GM21737 (cell line): ENCODE results near the gene KIF6.
"Not testable (repeated sequence)": the region's sequence is repeated elsewhere in the genome, so short reads cannot be mapped to it uniquely, and the experiment has no call there.

Experiments
- ATAC-seq: cut with Tn5 transposase; IDR thresholded peaks from one replicate; pipeline ENCODE4 v1.9.1; 2021; ENCODE audit warnings: mild to moderate bottlenecking, moderate library complexity; ENCODE audit not compliant: unreplicated experiment

Gene KIF6

DNA sequence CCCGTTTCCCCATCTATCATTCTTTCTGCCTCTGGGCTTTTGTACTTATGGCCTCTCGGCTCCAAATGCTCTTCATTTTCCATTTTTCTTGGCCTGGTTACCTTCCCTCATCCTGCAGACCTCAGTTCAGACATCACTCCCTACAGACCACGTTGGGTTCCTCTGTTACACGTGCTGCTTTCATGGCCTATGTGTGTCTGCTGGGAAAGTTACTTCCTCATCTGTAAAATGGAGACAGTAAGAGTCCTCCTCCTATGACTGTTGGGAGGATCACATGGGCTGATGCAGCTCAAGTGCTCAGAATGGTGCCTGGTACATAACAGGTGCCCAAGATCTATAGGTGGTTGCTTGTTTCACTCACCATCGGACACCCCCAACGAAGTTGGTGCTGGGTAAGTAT lies 424.5 kb downstream of the KIF6 start:
- ATAC-seq, result no peak

DNA sequence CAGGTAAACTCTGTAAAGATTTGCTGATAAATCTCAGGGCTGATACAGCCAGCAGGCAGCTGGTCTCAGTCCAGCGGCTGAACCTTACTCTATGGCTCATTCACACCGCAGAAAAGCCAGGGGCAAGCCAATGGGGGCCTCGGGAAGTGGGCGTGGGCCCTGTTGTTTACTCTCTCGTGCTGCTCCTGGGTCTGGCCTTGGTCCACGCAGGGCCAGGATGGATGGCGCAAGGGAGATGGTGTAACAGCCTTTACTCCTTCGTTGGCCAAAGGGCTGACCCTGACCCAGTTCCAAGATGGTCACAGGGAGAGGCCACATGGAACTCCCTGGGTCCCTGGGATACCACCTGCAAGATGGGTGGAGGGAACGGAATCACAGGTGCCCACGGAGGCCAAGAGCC lies 427.1 kb downstream of the KIF6 start:
- no peak for ATAC-seq

DNA sequence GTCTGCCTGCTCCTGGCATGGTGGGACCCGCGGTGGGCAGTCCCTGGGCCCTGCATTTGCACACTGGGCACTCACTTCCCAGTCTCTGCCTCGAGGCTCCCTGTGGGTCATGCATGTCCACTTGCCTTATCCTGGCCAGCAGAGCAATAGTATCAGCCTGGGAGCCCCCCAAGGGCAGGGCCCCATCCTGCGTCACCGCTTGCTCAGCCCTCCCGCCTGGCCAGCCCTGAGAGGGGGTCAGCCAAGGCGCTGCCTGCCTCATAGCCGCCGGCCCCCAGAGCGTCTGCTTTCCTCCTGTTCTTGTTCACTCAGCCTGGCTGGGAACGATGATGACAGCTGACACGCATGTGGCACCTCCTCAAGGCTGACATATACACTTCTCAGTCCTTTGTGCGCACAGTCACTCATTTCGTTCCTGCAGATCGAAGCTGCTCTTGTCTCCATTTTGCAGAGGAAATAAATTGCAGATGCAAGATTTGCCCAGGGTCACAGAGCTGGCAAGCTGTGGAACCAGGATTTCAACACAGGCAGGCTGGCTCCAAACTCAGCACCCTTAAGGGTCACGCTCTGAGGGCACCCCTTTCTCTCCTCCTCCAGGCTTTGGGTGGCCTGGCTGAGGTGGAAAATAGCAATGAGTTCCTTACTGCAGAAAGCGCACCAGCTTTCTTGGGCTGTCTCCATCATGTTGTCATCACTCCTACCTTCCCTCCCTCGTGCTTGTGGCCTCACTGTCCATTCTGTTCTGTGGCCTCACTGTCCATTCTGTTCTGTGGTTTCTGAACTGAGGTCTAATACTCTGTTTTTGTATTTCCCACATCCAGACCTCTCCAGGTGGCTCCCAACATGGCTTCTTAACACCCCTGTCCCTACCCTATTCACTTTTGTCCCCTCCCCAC lies 428.2 kb downstream of the KIF6 start:
- ATAC-seq, result no peak

DNA sequence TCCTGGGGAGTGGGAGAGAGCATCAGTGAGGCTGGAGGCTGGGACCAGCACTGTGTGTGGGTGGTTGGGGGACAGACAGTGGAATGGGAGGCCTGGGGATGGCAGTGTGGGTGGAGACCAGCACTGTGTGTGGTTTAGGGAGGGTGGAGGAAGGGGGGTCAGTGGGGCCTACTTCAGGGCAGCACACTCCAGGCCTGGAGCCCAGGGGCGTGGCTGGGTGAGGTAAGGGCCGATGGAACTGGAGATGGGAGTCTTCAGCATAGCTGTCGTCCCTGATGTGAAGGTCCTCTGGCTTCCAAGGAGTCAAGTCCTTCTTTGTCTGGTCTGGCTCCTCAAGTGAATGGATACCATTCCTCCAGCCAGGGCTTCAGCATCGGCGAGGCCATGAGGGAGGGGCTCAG lies 429.6 kb downstream of the KIF6 start:
- ATAC-seq, result no peak

DNA sequence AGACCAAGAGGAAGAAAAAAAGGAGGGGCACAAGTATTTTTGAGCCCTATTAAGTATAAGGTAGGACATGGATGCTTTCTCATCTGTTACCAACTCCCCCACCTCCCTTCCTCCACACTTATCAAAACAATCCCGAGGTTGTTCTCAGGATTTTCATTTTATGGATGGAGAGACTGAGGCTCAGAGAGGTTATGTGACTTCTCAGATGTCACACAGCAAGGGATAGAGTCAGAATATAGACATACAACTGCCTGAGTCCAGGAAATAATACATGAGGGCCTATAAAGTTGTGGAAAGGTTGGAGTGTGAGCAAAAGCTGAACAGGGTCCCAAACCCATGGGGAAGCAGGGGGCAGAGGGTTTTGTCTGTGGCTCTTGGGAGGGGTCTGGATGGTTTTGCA lies 430.3 kb downstream of the KIF6 start:
- ATAC-seq, result no peak

DNA sequence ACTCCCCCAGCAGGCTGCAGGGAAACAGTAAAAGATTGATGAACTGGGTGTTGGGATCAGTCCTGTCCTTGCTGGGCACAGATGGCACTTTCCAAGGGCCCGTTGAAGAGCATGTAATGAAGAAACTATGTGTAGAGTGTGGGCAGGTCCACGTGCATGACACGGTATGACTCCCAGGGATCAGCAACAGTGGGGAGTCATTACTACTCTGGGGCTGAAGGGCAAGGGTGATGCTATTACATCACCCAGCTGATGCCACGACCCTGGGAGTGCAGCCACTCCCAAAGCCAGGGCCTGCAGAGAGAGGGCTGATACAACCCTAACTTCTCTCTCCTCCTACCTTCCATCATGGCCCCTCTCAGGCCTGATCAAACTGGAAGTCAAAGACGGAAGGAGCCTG lies 431.1 kb downstream of the KIF6 start:
- no peak for ATAC-seq

DNA sequence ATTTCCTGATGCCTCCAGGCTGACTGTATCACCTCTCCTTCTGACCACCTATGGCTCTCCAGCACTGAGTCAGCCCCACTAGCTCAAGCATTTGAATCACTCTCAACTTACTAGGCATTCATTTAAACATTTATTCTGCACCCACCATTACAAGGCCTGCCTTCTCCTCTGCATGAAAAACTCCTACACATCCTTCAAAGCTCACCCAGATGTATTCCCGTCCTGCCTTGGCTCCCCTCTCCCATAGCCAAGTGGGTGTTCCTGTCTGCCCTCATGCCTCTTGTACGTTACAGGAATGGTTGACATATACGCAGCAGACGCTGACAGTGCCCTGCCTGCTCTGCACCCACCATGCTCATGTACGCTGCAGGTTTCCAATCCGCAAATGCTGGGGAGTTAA lies 432.6 kb downstream of the KIF6 start:
- no peak for ATAC-seq

DNA sequence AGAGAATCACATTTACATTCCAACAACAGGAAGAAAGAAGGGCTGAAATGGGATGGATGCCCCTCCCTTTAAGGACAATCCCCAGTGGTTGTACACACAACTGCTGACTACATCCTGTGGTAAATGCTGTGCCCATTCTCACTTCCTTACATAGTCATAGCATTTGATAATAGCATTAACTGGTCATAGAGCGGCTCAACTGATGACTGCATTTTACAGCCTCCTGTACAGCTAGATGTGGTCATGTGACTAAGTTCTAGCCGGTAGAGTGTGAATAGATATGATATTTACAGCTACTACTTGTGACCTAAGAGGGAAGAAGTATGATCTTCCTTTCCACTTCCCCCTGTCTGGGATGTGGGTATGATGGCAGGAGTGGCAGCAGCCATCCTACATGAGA lies 435.7 kb downstream of the KIF6 start:
- no peak for ATAC-seq

DNA sequence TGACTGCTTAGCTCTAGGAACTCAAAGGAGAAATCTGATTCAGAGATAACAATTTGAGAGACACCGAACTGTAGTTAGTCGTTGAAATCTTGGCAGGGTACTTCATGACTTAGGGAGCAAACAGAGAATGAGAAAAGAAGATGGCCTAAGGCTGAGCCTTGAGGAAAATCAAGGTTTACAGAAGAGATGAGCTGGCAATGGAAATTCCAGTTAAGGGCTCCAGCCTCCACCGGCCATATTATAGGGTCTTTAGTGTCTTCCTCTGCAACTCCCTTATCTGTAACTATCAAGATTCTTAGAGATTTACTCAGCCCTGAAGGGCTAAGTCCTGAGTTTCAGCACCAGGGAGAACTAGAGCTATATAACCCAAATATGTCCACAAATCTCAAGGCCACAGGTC lies 437.6 kb downstream of the KIF6 start:
- no peak for ATAC-seq

DNA sequence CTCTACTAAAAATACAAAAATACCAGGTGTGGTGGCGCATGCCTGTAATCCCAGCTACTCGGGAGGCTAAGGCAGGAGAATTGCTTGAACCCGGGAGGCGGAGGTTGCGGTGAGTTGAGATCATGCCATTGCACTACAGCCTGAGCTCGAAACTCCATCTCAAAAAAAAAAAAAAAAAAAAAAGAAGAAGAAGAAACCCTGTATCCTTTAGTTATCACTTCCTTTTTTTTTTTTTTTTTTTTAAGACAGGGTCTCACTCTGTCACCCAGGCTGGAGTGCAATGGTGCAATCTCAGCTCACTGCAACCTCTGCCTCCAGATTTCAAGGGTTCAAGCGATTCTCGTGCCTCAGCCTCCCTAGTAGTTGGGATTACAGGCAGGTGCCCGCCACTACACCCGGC lies 438.6 kb downstream of the KIF6 start:
- not testable (repeated sequence) for ATAC-seq

DNA sequence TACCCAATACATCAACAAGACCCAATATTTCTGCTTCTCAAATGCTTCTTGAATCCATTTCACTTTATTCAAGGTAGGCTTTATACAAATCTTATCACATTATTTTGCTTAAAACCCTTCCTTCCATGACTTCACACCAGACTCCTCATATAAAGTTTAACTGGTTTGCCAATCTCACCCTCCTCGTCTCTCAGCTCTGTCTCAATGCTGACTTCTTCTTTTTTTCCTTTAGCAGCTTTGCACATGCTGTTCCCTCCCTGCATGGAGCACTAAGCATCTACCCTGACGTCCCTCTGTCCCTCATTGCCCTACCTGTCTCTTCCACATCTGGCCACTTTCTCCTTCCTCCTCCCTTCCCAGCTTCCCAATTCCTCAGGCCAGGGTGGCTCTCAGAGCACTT lies 442.4 kb downstream of the KIF6 start:
- ATAC-seq, result no peak

DNA sequence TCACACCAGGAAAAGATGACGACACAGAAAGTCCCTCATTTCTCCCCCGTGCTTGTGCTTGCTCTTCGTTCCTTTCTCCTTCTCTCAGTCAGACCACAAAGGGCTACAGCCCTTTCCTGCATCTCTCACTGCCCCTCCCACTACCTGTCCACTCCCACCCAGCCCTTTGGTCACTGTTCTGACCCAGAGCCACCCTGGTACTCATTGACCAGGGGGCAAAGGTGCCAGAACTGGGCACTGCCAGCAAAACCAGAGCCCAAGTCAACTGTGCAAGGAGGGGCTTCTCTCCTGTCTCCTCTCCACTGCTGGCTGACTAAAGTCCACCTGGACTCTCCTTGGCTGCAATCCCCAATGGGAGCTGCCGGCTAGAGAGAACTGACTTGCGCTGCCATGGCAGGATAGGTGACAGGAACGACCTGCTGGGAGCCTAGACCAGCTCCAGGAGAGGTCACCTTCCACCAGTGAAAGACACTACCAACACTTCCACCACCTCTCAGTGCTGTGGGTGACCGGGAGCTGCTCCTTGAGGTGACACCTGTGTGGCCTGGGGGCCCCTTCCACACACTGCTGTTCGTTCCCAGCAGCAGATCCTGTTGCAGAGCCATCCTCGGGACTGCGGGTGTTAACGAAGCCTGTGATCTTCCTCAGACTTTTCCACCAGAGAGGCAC lies 443.8 kb downstream of the KIF6 start:
- no peak for ATAC-seq

DNA sequence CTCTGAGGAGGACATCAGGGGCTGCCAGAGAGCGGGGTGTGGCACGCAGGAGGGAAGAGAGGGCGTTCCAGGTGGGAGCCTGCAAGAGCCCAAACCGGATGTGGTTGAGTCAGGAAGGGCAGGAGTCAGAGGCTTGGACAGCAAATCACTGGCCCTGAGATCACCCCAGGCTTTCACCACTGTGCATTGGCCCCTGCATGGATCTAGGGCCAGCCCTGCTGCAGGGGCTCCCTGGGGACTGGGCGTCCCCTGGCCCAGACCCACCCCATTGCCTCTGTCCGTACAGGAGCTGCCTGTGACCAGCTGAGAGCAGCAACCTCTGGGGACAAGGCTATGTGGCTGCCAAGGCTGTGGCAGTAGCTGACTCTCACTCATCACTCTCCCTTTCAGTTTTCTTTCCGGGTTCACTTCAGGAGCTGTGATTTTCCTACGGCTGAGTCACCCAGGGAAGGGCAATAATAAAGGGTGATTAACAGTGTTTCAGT lies 444.9 kb downstream of the KIF6 start:
- no peak for ATAC-seq
